SH-SY5Y (cell line): ENCODE data around the gene YWHAH.

Experiments used
- GATA2 ChIP-seq: IDR thresholded peaks from 2 replicates; pipeline ENCODE4 v1.6.1; 2011; ENCODE audit warnings: mild to moderate bottlenecking, low read depth, low read length
- GATA3 ChIP-seq: IDR thresholded peaks from 2 replicates; pipeline ENCODE4 v1.6.1; 2011; ENCODE audit warnings: low read depth, mild to moderate bottlenecking, low read length, moderate library complexity

DNA sequence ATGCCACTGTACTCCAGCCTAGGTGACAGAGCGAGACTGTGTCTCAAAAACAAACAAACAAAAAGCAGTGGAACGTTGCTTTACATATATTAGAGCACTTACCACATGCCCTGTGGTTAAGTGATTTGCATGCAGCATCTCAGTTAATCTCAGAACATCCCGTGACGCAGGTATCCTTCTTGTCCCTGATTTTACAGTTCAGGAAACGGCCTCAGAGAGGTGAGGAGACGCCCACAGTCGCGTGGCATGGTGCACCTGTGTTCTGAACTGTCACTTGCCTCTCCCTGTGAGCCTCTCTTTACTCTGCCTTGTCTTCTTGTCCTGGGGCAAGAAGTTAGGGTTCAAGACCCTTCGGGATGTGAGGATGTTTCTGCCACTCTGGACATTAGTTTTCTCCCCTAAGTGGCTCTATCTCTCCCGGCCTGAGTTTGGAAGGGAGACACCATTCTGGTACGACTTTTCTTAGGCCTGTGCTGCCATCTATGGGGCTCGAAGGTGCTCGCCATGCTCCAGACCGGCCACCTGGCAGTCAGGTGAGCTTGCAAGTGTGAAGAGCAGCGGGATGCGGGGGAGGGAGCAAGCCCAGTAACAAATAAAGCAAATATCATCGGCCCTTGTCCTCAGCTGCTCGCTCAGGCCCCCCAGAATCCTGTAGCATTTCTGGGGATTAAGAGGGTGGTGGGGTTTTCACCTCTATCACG is 25.6 kb downstream of the YWHAH start:
- TF ChIP-seq GATA2 (no peak), GATA3 (no peak)
